ENCODE data around the gene SIRT7.

The SIRT7 gene

DNA sequence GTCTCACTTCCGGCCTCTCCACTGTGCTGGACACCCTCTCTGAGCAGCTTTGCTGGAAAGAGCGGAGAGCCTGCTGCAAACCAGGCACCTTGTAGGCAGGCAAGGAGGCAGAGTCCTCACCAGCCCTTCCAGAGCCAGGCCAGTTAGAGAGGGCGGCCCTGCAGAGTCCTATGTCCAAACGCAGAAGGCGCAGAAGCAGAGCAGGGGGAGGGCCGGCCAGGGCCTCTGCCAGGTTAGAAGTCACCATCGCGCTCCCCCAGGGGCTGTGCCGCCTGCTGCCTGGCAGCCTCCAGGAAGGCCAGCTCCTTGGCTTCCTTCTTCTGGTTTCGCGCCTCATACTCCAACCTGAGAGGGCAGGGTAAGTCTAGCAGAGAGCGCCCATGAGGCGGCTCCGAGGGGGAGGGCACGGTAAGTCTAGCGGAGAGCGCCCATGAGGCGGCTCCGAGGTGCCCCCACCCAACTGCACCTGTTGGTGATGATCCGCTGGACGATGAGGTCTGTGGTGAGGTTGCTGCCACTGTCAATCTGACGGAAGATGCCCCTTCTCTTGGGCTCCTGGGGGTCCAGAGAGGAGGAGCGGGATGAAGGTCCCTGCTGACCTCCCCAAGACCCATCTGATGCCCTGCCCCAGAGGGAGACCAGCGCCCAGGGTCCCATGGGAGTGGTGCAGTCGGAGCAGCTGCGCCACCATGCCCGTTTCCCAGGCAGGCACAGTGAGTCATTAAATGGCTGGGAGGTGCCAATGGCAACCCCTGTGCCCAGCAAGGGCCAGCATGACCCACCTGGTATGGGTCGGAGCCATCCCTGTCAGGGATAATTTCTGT lies 13.2 kb downstream of the SIRT7 start:
- no peak for FAIRE-seq

DNA sequence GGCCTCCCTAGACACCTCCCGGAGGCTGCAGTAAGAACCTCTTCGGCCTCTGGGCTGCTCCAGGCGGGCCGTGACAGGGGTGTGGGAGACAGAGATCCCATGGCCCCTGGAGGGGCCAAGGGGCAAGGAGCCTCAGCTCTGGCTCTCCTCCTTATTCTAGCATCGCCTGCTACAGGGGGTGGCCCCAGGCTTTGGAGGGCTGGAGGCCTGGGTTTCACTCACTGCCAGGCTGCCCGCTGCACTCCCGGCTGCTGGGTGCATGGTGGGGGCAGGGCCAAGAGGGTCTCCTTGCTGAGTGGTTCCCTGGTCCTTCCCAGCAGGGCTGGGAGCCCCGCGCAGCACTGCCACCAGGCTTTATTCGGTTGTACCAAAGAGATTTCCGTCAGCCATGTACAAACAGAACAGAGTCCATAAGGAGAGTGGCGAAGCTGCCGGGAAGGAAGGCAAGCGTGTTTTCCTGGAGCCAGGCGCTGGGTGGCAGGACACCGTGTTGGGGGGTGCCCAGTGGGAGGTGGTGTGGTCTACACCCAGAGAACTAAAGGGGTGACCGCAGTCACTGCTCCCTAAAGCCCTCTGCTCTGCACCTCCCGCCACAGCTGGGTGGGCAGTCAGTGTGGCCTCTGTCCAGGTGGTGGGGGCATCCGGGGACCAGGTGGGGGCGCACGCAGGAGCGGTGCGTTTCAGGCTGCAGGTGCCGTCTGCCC lies 13.9 kb downstream of the SIRT7 start:
- FAIRE-seq = no peak

DNA sequence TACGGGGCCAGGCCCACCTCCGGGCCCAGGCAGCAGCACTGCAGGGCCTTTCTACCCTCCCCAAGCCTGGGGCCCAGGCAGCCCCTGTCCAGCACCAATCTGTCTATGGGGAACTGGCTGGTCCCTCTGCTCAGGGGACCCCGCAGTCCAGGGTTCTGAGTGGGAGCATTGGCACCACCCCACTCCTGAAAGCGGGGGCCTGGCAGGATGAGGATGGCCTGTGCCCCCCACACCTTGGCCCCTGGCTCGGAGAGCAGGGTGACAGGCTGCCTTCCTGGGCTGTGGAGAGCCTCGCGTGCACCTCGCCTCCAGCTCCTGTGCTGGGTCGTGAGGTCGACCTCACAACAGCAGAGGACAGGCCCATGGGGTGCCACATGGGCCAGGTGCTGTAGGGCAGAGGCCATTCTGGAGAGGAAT lies 14.6 kb downstream of the SIRT7 start:
- no peak for FAIRE-seq

GRCh38 chr17:81902653-81903414 lies 15.1 kb downstream of the SIRT7 start:
- no peak for FAIRE-seq

DNA sequence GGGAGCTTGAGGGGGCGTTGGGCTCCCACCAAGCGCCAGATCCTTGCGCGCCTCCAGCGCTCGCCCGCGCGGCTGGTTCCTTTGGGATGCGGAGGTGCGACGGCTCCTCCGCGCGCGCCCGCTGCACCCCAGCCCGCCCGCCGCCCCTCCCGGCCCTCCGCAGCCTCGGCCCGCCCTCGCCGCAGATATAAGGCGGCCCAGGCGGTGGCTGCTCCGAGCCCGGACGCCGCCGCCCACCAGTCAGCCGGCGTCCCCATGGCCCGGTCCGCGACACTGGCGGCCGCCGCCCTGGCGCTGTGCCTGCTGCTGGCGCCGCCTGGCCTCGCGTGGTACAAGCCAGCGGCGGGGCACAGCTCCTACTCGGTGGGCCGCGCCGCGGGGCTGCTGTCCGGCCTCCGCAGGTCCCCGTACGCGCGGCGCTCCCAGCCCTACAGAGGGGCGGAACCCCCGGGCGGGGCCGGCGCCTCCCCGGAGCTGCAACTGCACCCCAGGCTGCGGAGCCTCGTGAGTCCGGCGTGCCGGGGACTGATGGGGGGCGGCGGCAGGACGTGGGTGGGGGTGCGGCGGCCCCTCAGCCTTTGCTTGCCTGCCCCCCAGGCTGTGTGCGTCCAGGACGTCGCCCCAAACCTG lies 15.8 kb downstream of the SIRT7 start, which contains the start of gene NPB:
Gene NPB, plus strand, starts transcription at position 216 of the 630 bp plus-strand sequence. Its CDS starts 40 bp downstream, at position 256.
- FAIRE-seq = no peak

DNA sequence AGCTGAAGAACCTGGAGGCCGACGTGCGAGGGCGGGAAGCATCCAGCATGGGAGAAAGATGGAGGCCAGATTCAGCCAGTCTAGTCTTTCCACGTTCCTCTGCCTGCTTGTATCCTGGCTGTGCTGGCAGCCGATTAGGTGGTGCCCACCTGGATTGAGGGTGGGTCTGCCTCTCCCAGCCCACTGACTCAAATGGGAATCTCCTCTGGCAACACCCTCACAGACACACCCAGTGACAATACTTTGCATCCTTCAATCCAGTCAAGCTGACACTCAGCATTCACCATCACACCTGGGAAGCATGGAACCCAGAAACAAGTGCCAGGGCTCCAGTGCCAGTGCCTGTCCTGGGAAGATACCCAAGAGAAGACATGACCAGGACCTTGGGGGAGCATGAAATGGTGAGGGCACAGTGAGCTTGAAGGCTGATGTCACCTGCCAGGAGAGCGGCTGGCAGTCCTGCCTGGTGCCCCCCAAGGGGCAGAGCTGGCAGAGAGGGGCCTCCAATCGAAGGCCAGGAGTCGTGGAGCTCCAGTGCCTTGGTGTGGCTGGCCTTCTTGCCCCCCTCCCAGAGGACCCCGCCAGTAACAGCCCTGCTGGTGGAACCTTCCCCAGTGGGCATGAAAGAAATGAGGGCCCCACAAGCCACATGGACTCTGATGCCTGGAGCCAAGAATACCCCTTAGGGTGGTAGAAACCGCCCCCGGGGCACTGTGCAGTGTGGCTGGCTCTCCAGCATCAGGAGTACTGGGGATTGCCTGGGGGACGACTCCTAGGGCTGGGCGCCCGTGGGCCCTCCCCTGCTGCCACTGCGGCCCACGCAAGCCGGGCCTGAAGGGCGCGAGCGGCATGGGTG lies 16.6 kb downstream of the SIRT7 start:
- no peak for FAIRE-seq

- FAIRE-seq = no peak
Measured at GRCh38 chr17:81900181-81900820, 17.7 kb downstream of the SIRT7 start.

GRCh38 chr17:81899514-81900166 lies 18.3 kb downstream of the SIRT7 start:
- no peak for FAIRE-seq

- FAIRE-seq = no peak
Measured at GRCh38 chr17:81898885-81899284, 19.1 kb downstream of the SIRT7 start.

GRCh38 chr17:81898029-81898866 lies 19.7 kb downstream of the SIRT7 start:
- no peak for FAIRE-seq

DNA sequence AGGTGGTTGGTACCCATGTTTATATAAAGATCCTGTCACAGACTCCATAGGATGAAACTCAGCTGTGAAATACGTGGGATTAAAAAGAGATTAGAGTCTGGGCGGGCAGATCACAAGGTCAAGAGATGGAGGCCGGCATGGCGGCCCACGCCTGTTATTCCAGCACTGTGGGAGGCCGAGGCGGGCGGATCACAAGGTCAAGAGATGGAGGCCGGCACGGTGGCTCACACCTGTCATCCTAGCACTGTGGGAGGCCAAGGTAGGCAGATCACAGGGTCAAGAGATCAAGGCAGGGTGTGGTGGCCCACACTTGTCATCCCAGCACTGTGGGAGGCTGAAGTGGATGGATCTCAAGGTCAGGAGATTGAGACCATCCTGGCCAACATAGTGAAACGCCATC lies 22.6 kb downstream of the SIRT7 start:
- no peak for FAIRE-seq

DNA sequence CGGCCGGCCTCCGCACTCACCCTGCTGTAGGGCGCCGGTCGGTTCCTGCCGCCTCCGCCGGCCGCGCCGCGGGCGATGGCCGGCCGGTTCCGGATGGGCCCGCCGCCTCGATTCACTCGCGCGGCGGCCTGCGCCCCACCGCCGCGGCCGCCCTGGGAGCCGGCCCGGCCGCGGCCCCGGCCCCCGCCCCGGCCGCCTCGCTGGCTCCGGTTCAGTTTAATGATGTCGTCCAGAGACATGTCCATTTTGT lies 26.7 kb downstream of the SIRT7 start:
- no peak for FAIRE-seq

DNA sequence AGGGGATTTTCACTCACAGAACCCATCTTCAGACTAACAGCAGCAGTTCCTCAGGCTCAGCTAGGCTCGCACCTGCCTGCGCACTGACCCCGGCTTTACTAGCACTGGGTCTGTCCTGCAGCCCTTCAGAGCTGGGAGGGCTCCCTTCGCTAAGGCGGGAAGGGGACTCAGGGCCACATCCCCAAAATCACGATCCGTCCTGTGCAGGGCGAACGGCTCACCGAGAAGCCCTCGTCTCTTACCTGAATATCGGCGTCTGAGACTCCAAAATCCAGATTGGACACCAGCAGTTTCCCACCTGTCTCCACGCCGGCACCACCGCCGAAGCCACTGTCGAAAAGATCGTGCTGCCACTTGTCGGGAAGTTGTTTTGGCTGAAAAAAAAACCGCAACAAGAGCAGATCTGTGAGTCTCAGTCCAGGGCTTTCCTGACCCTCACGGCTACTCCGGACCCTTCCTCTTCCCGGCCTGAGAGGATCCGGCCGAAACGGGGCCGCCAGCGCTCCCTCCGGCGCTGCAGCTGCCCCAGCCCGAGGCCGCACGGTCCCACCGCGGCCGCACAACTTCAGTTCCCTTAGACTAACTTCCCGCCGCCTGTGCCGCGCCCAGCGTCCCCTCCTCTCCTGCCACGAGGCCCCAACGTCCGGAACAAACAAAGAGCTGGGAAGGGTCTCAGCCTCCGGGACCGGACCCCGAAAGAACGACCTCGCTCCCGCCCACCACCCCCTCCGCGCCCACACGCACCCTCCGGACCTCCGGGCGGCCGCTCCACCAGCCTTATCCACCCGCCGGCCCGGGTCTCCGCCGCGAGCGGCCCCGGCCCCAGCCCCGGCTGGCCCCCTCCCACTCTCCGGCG lies 27.3 kb downstream of the SIRT7 start:
- FAIRE-seq = no peak

- no peak for FAIRE-seq
Measured at GRCh38 chr17:81889602-81890001, 28.4 kb downstream of the SIRT7 start.

DNA sequence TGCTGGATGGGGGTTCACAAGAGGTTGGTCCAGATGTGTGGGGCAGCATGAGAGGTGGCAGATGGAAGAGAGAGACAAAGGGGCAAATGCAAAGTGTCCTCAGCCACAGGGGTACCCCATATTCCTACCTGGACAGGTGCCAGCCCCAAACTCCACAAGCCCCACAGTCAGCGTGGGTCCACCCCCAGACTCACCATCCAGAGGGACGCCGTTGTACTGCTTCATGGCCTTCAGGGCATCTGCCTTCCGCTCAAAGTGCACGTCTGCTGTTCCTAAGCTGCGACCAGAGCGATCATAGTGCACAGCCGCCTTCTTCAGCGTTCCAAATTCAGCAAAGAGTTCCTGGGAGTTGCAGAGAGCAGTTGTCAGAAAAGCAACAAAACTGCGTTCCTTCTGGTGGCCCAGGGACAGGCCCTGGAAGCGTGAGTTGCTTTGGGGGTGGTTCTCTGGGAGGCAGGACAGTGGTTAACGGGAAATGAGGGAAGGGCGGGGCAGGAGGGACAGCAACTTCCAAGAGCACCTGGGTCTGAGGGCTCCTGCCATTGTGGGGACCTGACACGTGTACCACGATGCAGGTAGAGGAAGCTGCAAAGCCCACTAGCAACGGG lies 28.9 kb downstream of the SIRT7 start:
- FAIRE-seq = no peak

DNA sequence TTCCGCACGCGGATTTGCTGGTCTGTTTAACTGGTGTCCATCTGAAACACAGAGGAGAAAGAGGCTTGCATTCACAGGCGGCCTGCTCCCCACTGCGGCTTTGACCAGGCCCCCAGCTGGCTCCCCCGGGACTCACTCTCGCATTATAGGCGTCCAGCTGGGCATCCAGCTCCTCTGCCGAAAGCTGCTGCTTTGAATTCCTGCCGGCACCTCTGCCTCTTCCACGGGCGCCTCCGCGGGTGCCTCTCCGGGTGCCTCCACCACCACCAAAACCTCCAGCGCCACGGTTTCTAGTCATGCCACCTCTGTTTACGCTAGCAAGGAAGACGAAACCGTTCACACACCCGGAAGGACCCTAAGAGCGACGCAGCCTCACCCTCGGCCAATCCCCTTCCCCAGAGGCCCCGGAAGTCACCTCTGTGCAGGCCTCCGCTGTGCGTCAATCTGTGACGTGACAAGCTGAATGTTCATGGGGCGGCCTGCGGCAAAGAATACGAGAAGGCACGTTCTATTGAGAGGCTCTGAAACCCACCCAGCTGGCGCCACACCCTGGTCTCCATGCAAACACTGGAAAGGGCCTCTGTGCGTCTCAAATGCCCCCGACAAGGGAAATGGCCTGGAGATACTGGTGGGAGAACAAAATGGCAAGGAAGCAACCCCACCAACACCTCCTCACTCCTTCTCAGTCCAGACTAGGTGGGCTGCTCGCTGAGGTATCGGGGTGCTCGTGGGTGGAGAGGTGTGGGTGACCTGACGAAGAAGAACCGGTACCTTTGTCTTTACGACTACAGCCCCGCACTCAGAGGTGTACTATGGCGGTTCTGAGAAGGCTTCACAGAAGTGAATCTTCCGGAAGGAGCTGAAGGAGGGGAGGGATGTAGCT lies 29.6 kb downstream of the SIRT7 start:
- no peak for FAIRE-seq

GRCh38 chr17:81885869-81886548 lies 32.0 kb downstream of the SIRT7 start:
- no peak for FAIRE-seq

Data from endometrium (tissue), 2 donors.